Bone marrow (tissue), 2 donors: ENCODE data around the gene PPIA.
"Not testable (repeated sequence)": the region's sequence is repeated elsewhere in the genome, so short reads cannot be mapped to it uniquely, and the experiment has no call there.

Source experiments
- DNase-seq, 2 donors: peaks; one replicate each; lab custom pipeline; 2025; lab: John Stamatoyannopoulos, UW

Gene PPIA

DNA sequence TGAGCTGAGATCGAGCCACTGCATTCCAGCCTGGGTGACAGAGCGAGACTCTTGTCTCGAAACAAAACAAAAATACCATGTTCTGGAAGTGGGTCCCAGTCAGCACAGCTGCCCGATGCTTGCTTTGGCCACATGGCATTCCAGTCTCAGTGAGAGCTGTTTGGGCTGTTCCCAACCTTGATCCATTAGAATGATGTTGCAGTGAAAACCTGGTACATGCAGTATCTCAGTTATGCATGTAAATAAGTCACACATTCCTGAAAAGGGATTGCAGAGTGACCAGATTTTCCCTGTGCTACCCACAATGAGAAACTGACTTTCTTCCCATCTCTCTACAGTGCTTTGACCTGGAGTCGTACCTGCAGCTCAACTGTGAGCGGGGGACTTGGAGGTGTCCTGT, 32.4 kb upstream of the PPIA start:
- no peak for DNase-seq

DNA sequence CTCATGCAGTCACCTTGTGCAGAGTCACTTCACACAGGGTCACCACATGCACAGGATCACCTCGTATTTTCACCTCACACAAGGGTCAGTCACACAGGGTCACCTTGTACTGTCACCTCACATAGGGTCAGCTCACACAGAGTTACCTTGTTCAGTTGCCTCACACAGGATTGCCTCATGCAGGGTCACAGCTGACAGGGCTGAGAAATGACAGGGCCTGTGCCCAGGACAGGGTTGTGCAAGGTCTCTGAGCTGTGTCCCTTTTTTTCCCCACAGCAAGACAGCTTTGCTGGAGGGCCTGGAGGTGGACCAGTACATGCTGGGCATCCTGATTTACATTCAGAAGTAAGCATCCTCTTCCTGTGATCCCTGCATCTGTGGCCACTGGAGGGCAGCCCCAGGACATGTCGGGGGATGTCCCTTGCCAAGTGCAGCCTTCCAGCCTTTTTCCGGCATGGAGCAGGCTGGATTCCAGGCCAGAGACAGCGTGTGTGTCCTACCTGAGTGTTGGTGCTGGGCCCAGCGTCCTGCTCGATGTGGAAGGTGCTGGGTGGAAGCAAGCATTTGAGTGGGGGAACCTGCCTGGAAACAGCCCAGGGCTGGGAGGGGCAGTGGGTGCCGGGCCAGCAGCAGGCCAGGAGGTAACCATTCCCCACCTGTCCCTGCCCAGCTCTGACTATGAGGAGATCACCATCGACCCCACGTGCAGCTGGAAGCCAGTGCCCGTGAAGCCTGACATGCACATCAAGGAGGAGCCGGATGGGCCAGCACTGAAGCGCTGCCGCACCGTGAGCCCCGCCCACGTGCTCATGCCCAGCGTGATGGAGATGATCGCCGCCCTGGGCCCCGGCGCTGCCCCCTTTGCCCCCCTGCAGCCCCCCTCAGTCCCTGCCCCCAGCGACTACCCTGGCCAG, 31.6 kb upstream of the PPIA start:
- no peak for DNase-seq

DNA sequence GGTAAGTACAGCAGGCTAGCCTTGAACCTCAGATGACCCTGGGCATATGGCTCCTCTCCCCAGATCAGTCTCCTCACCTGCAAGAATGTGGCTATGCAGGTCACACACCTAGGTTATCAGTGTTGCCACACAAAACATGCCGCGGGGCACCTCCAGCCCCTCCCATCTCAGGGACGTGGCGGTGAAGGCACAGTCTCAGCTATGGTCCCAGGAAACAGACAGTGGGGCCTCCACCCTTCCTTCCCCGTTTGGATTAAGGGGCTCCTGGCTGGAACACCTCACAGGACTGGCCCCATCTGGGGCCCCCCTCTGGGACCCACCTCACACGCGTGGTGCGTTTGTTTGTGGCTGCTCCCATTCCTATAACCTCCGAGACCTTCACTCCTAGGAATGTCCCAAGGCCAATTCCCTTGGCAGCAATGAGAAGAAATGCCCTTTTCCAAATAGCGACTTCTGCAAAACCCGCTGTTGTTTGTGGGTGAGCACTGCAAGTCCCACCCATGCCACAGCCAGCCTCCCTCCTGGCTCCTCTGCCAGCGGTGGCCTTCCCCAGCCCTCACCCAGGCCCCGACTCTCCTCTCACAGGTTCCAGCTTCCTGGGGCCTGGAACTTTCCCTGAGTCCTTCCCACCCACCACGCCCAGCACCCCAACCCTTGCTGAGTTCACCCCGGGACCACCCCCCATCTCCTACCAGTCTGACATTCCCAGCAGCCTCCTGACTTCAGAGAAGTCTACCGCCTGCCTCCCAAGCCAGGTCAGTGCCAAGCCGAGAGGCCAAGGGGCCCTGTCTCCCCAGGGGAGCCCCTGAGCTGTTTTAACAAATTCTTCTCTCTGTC, 30.7 kb upstream of the PPIA start:
- DNase-seq: no peak

DNA sequence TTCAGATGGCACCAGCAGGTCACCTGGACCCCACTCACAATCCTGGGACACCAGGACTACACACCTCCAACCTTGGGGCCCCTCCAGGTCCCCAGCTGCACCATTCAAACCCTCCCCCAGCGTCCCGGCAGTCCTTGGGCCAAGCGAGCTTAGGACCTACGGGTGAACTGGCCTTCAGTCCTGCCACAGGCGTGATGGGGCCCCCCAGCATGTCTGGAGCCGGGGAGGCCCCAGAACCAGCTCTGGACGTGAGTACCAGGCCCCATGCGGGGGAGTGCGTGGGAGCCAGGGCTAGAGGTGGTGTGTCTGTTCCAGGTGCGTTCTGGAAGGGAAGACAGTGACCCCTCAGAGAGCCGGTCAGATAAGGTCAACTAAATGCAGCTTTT, 30.1 kb upstream of the PPIA start:
- DNase-seq: no peak

DNA sequence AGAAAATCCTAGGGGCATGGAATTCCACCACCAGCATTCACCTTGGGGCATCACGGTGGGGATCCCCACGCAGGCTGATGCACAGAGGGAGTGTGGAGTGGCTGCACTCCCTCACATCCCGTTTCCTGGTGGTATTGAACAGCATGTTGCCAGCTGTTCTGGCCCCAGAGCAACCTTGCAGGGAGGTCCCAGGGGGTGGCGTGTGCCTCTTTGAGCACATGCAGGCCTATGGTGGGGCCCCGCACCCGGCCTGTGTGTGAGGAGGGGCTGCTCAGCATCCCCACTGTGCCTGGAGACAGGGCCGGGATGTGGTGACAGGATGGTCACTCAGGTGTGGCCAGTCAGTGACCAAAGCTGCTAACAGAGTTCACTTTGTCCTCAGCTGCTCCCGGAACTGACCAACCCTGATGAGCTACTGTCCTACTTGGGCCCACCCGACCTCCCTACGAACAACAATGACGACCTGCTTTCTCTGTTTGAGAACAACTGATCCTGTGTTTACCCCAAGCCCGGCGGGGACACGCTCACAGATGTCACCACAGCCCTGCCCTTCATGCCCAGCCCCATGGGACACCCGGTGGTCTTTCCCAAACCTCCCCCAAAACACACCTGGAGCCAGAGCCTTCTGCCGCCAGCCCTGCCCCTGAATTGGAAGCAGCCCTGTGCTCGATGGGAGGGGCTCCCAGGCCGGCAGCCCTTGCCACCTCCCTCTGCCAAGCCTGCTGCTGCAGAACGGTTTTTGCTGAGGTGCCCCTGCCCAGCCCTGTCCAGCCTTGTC, 29.2 kb upstream of the PPIA start:
- DNase-seq: no peak

DNA sequence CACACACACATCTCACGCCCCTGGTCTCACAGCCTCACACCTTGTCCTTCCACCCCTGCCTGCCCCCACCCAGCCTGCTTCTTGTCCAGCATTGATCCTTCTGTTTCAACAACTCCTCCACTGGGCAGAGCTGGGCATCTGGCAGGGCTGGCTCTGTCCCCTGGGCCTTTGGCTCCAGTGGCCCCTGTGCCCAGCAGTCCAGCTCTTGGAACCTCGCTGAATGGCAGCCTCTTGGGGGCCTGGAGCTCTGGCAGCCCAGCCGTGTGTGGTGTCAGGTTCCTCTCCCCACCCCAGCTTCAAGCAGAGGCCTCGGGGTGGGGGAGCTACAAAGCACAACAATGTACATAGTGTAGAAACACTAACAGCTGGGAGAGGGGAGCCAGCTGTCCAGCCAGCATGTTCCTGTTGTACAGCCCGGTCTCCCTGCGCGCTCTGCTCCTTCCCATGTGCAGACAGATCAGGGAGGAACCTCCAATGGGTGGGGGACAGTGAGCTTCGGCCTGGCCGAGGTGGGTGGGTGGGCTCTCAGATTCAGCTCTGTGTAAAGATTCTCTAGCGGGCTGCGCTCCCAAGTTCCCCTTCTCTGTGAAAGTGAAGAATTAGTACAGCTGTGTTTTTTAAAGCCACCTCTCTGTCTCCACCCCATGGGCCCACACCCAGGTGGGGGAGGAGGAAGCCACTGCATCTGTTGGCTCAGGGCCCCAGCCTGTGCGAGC, 28.4 kb upstream of the PPIA start:
- peak in 1 of 2 donors; percentile 36 for DNase-seq

DNA sequence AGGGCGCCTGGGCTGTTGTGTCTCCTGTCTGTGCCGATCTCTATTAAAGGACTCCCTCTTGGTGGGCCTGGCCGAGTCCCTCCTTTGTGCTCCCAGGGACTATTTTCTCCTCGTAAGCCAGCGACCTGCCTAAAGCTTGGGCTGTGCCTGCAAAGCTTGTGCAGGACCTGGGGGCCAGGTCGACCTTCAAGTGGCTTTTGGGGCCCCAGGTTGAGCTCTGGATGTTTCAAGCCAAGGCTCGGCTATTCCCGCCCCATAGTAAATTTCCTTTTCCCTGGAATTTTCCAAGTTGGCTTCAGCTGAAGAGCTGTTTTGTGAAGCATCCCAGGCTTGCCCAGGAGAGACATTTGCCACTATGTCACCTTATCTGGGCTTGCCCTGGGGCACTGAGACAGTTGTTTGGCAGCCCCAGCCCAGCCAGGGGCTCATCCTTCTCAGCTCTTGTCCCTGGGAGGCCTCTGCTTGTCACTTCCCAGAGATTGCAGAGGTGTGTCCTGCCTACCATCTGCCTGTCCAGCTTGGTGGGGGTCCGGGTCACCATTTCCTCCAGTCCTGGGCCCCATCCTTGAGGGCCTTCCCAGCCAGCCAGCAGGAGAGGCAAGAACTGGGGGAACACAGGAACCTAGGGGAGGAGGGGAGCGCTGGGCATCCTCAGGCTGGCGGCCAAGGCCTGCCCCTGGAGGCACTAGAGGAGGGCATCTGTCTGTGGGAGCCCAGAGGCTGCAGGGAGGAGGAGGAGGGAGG, 27.7 kb upstream of the PPIA start:
- DNase-seq: no peak

DNA sequence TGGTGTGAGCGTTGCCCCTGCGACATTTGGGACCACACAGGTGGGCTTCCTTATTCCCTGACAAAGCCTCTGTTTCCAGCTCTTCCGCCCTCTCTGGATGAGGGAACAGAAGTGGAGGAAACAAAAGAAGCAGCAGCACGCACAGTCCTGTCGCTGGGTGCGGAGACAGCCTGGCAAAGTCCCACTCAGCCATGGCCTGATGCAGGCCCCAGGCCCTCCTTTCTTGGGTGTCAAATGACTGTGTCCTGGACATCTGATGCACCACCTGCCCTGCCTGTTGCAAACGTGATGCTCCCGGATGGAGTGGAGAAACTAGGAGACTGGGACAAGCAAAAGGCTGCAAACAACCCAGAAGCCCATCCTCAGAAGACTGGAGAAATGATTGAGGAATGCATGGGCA, 27.1 kb upstream of the PPIA start:
- DNase-seq: no peak

DNA sequence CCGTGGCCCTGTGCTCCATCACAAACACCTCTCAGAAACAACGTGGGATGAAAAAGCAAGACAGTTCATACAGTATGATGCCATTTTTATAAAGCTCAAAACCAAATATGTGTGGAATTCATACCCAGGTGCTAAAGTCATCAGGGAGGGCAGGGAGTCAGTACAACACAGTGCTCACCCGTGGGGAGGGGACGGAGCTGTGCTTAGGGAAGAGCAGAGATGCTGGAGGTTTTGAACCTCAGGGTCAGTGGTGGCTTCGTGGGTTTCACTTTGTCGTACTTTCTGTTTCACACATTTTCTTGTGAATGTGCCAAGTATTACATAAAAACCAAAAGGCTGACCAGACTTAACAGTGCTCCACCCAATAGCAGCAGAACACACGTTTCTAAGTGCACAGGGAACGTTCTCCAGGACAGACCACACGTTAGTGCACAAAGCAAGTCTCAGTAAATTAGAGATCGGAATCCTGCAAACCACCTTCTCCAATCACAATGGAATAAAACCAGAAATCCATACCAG, 26.6 kb upstream of the PPIA start:
- no peak for DNase-seq

DNA sequence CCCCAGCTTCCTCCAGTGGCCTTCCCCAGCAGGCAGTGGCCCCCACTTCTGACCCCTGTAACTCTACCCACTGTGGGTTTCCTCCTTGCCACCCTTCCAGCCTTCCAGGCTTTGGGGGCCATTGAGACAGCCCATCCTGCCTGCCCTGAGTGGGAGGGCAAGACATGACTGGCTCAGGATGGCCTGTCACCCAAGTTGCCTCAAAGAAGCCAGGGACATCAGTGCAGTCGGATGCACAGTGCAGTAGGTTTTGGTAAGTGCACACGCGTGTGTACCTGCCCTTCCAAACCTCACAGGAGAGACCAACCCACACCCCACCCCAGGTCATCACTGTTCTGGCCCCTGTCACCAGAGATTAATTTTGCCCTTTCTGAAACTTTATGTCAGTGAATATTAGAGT, 25.1 kb upstream of the PPIA start:
- no peak for DNase-seq

DNA sequence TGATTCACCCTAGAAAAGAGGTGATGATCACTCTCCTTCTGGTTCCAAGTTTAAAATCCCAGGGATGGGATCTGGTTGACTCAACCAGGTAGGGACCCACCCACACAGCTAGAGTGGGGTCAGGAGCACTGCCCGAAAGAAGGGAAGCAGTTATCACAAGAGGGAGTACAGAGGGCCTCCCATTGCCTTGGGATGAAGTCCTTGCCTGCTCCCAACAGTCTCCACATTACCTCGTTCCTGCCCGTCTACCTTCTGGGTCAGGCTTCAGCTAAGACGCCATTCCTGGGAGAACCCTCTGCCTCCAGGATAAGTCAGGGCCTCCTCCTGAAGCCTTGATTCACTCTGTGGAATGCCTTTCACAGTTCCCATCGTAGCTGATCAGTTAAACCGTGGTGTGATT, 24.0 kb upstream of the PPIA start:
- DNase-seq: no peak

DNA sequence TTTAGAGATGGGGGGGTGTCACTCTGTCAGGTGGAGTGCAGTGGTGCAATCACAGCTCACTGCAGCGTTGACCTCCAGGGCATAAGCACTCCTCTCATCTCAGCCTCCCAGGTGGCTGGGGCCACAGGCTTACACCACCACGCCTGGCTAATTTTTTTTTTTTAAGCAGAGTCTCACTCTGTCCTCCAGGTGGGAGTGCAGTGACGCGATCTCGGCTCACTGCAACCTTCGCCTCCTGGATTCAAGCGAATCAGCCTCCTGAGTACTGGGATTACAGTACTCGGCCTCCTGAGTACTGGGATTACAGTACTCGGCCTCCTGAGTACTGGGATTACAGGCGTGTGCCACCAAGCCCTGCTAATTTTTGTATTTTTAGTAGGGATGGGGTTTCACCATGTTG, 23.6 kb upstream of the PPIA start:
- no peak for DNase-seq

DNA sequence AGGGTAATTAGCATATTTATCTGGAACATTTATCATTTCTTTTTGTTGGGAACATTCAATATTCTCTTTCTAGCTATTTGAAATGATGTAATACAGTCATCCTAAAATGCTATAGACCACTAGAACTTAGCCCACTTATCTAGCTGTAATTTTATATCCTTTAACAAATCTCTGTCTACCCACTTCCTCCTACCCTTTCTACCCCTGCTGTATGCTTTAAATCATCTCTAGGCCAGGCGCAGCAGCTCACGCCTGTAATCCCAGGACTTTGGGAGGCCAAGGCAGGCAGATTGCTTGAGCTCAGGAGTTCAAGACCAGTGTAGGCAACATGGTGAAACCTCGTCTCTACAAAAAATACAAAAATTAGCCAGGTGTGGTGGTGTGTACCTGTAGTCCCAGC, 22.0 kb upstream of the PPIA start:
- not testable (repeated sequence) for DNase-seq

DNA sequence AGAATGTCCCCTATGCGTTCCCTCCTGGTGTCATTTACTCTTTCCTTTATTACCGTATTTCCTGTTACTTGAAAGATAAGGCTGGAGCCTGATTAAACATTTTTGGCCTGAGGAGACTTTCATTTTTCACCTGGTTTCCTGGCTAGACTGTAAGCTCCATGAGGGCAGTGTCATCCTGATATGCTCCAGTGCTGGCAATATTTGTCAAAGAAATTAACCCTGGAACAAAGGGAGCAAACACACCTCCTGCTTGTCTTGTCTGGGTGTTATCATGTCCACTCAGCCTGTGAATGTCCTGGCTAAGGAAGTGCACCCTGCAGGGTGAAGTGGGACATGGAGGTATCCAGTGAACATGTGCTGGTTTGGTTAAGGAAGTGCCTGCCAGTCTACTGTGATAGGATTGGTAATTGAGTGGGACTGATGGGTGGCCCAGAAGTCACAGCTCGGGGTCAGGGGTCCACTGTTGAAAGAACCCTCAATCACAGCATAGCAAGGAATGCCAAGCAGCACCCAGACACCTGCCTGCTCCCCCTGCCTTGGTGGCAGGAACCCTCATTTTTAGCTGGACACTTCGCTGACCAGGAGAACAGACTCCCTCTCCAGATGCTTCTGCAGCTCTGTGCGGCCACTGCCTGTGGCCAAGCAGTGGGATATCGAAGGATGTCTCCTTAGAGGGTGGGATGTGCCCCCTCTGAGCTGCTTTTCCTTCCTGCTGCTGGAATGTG, 20.9 kb upstream of the PPIA start:
- no peak for DNase-seq

DNA sequence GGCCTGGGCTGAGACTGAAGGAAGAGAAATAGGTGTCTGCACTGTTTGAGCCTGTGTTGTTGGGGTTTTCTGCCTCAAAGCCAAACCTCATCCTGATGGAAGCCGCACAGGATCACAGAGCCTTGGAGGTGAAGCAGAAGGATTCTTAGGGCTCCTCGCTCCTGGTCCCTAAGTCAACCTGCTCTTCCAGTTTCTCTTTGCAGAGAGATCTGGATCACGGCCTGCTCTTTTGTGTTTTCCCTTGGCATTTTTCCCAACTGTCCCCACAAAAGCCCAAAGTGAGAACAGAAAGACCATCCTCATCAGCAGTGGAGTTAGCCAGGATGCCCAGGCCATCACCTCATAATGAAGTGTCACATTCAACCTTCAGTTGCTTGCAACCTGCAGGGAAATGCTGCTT, 20.3 kb upstream of the PPIA start:
- DNase-seq: no peak

DNA sequence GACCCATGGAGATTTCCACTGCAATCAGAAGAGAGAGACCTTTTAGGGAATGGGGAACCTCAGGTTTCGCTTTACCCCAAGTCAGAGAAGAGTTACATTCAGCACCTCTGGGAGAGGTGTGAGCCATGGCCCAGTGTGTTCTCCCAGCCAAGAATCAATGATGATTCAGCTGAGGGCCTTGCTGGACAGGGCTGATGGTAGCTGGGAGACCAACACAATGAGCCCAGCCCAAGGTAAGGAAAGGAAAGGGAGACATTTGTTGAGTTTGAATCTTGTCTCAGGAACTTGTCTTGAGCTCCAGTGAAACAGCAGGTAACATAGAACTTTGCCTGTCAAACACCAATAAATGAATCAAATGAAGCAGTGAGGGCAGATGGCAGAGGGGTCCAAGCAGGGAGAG, 14.0 kb upstream of the PPIA start:
- DNase-seq: no peak

DNA sequence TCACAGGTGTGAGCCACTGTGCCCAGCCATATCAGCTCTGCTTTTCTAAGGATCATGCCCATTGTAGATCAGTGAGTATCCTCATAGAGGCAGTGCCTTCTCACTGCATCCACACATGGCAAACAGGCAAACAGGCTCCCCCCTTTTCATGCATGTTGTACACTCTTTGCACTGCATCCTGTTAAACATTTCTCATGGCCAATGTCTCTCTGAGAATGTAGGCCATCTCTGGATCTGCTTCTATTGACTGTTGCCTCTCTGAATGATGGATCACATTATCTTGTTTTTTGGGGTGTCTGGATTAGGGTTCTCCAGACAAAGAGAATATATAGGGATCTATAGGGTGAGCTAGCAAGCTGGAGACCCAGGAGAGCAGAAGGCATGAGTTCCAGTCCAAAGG, 13.1 kb upstream of the PPIA start:
- no peak for DNase-seq

DNA sequence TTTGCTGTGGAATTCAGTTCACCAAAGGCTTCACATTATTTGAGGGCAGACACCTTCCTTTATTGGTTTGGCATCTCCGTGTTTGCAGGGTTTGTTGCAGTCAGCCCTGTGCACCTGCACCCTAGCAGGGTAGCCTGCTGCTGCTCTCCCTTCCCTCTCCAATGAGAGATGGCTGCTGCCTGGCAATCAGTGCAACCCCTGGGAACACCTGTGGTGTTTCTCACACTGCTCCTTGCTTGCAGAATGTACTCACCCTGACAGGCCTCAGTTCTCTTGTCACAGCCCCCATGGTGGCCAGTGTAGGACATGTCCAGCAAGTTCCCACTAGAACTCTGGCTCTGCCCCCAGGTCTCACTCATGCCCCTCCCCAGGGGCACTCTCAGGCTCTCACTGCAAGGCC, 12.1 kb upstream of the PPIA start:
- no peak for DNase-seq

DNA sequence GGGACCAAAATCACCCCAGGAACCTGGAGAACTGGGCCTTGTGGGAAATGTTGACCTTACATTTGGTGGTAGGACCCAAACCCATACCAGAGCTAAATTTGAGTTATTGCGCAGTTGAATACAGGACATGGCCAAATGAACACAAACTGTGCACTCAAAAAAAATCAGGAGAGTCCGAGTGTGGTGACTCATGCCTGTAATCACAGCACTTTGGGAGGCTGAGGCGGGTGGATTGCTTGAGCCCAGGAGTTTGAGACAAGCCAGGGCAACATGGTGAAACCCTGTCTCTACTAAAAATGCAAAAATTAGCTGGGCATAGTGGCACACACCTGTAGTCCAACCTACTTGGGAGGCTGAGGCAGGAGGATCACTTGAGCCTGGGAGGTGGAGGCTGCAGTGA, 11.3 kb upstream of the PPIA start:
- not testable (repeated sequence) for DNase-seq

DNA sequence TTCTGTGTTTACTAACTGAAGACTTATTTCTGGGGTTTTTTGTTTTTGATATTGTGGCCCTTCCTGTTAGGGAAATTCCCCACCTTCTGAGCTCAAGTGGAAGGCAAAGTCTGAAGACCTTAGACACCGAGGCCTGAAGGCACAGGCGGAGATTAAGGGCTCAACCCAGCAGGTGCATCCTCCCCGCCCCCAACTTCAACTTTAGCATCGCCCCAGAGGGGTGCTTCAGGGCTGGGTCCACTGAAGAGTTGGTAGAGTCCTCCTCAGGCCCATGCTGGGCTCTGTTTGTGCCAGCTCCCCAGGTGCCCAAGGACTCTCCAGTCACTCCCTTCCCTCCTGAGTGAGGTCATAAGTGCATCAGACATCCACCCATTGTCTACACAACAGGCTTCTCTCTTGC, 9.4 kb upstream of the PPIA start:
- DNase-seq: no peak
